ENCODE data around the gene COQ8A.

The COQ8A gene

GRCh38 chr1:226940029-226940805 lies at the start of gene COQ8A:
TSS of gene COQ8A (plus strand) at chr1:226940294. CDS start at chr1:226961386, 21,092 bp downstream.
- DNase-seq: peak; percentile 96 to 97

- DNase-seq: no peak
Measured at GRCh38 chr1:226890331-226891108, 49.6 kb upstream of the COQ8A start.

GRCh38 chr1:226891346-226891745 lies 48.7 kb upstream of the COQ8A start:
- DNase-seq: no peak

- DNase-seq: no peak
Measured at GRCh38 chr1:226891846-226892523, 48.1 kb upstream of the COQ8A start.

- DNase-seq: no peak
Measured at GRCh38 chr1:226892524-226892875, 47.6 kb upstream of the COQ8A start.

GRCh38 chr1:226893936-226894335 lies 46.2 kb upstream of the COQ8A start:
- no peak for DNase-seq

GRCh38 chr1:226894826-226895225 lies 45.3 kb upstream of the COQ8A start:
- no peak for DNase-seq

GRCh38 chr1:226895644-226896043 lies 44.5 kb upstream of the COQ8A start:
- DNase-seq: no peak

GRCh38 chr1:226898246-226898645 lies 41.8 kb upstream of the COQ8A start:
- DNase-seq: no peak

GRCh38 chr1:226901421-226901820 lies 38.7 kb upstream of the COQ8A start:
- no peak for DNase-seq

GRCh38 chr1:226902601-226903000 lies 37.5 kb upstream of the COQ8A start:
- no peak for DNase-seq

- DNase-seq: no peak
Measured at GRCh38 chr1:226903819-226904716, 36.0 kb upstream of the COQ8A start.

GRCh38 chr1:226904772-226905171 lies 35.3 kb upstream of the COQ8A start:
- no peak for DNase-seq

GRCh38 chr1:226908419-226908818 lies 31.7 kb upstream of the COQ8A start:
- no peak for DNase-seq

GRCh38 chr1:226908913-226909312 lies 31.2 kb upstream of the COQ8A start:
- no peak for DNase-seq

- DNase-seq: peak; percentile 10 to 23
Measured at GRCh38 chr1:226912587-226913176, 27.4 kb upstream of the COQ8A start.

GRCh38 chr1:226915672-226915995 lies 24.5 kb upstream of the COQ8A start:
- DNase-seq: no peak

- no peak for DNase-seq
Measured at GRCh38 chr1:226916497-226916896, 23.6 kb upstream of the COQ8A start.

GRCh38 chr1:226919587-226919986 lies 20.5 kb upstream of the COQ8A start:
- no peak for DNase-seq

- no peak for DNase-seq
Measured at GRCh38 chr1:226919995-226920394, 20.1 kb upstream of the COQ8A start.

GRCh38 chr1:226920446-226920894 lies 19.6 kb upstream of the COQ8A start:
- no peak for DNase-seq

- no peak for DNase-seq
Measured at GRCh38 chr1:226921504-226921903, 18.6 kb upstream of the COQ8A start.
